ENCODE data around the gene PLCL1. TPM values are rescaled to one million over a fixed set of nuclear protein-coding genes. Genes with fewer than 3 reads are reported as not detected.

Gene PLCL1
- polyA plus RNA-seq, 1 experiment = 0.09 TPM

GRCh38 chr2:197894751-197895274 lies 90.4 kb downstream of the PLCL1 start:
- DNase-seq (ENCODE audit: low read depth) = no peak
- H3K4me3 ChIP-seq (ENCODE audit: low read depth, low read length) = no peak overlapping the region
- ChIA-PET CTCF (no interaction called here), POLR2A (no interaction called here)
- TF ChIP-seq, protein P1, sequence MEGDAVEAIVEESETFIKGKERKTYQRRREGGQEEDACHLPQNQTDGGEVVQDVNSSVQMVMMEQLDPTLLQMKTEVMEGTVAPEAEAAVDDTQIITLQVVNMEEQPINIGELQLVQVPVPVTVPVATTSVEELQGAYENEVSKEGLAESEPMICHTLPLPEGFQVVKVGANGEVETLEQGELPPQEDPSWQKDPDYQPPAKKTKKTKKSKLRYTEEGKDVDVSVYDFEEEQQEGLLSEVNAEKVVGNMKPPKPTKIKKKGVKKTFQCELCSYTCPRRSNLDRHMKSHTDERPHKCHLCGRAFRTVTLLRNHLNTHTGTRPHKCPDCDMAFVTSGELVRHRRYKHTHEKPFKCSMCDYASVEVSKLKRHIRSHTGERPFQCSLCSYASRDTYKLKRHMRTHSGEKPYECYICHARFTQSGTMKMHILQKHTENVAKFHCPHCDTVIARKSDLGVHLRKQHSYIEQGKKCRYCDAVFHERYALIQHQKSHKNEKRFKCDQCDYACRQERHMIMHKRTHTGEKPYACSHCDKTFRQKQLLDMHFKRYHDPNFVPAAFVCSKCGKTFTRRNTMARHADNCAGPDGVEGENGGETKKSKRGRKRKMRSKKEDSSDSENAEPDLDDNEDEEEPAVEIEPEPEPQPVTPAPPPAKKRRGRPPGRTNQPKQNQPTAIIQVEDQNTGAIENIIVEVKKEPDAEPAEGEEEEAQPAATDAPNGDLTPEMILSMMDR (IDR thresholded peaks at IDR 0.05; ENCODE audit: insufficient read depth, low read depth, low read length) = no peak
- H3K27me3 ChIP-seq (ENCODE audit: control insufficient read depth, insufficient read depth, low read length) = no peaks in the 10 kb centered on the region
- no peaks in the 10 kb centered on the region for H3K36me3 ChIP-seq (ENCODE audit: control insufficient read depth, insufficient read depth, low read length)

GRCh38 chr2:197897960-197898678 lies 93.7 kb downstream of the PLCL1 start:
- no peaks in the 10 kb centered on the region for H3K27me3 ChIP-seq (ENCODE audit: control insufficient read depth, insufficient read depth, low read length)
- no peak overlapping the region for H3K4me3 ChIP-seq (ENCODE audit: low read depth, low read length)
- POLR2A ChIA-PET = no interaction called here
- no peak for DNase-seq (ENCODE audit: low read depth)
- CTCF ChIA-PET = no interaction called here
- no peaks in the 10 kb centered on the region for H3K36me3 ChIP-seq (ENCODE audit: control insufficient read depth, insufficient read depth, low read length)
- TF ChIP-seq, protein P1 (IDR thresholded peaks at IDR 0.05; ENCODE audit: insufficient read depth, low read depth, low read length) = no peak

DNA sequence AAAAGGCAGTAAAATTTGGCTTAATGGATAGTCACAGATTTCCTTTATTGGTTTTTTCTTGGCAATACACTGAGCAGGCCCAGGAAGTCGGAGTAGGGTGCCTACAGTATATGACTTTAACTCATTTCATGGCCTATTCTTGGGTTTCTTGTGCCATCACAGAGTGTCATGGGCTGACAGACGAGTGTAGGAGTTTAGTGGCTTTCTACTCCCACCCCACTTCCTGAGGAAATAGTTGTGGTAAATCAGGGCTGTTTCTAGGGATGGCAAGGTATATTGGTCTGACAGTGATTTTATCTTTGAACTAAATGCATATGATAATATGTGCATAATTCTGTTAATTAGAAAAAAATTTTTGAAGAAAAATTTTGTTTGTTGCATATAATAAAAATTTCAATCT lies 100.1 kb downstream of the PLCL1 start:
- CTCF ChIA-PET = no interaction called here
- TF ChIP-seq, protein P1 (IDR thresholded peaks at IDR 0.05; ENCODE audit: insufficient read depth, low read depth, low read length) = no peak
- no peak overlapping the region for H3K4me3 ChIP-seq (ENCODE audit: low read depth, low read length)
- no peak for DNase-seq (ENCODE audit: low read depth)
- POLR2A ChIA-PET = no interaction called here
- no peaks in the 10 kb centered on the region for H3K27me3 ChIP-seq (ENCODE audit: control insufficient read depth, insufficient read depth, low read length)
- no peaks in the 10 kb centered on the region for H3K36me3 ChIP-seq (ENCODE audit: control insufficient read depth, insufficient read depth, low read length)

GRCh38 chr2:197908156-197908555 lies 103.8 kb downstream of the PLCL1 start:
- no peak overlapping the region for H3K4me3 ChIP-seq (ENCODE audit: low read depth, low read length)
- DNase-seq (ENCODE audit: low read depth) = no peak
- no peaks in the 10 kb centered on the region for H3K36me3 ChIP-seq (ENCODE audit: control insufficient read depth, insufficient read depth, low read length)
- ChIA-PET POLR2A (no interaction called here), CTCF (interaction anchor here (1.2 kb wide), 1 partner anchor 14 kb away, joined by 4 read pairs; no protein-coding TSS in a partner anchor)
- TF ChIP-seq, protein P1 (IDR thresholded peaks at IDR 0.05; ENCODE audit: insufficient read depth, low read depth, low read length) = no peak
- H3K27me3 ChIP-seq (ENCODE audit: control insufficient read depth, insufficient read depth, low read length) = no peaks in the 10 kb centered on the region

- no peaks in the 10 kb centered on the region for H3K27me3 ChIP-seq (ENCODE audit: control insufficient read depth, insufficient read depth, low read length)
- ChIA-PET CTCF (interaction anchor here (0.7 to 1.2 kb wide), 2 partner anchors 15 to 16 kb away, joined by 3 to 4 read pairs; no protein-coding TSS in a partner anchor), POLR2A (no interaction called here)
- no peaks in the 10 kb centered on the region for H3K36me3 ChIP-seq (ENCODE audit: control insufficient read depth, insufficient read depth, low read length)
- TF ChIP-seq, protein P1 (IDR thresholded peaks at IDR 0.05; ENCODE audit: insufficient read depth, low read depth, low read length) = no peak
- H3K4me3 ChIP-seq (ENCODE audit: low read depth, low read length) = no peak overlapping the region
- peak; percentile 75 for DNase-seq (ENCODE audit: low read depth)
Measured at GRCh38 chr2:197908990-197909776, 104.8 kb downstream of the PLCL1 start.
